Activated T-cell treated with anti-CD3 and anti-CD28 coated beads, Interleukin-2, amount 50 U/mL, for 48 hours (primary cell): Measurements from ENCODE around the gene USP4.
"Not testable (repeated sequence)": the region's sequence is repeated elsewhere in the genome, so short reads cannot be mapped to it uniquely, and the experiment has no call there.

Source experiments
- DNase-seq, 2 experiments: peaks; one replicate each; pipeline ENCODE4 v3.0.0-alpha.2; 2020

USP4 gene

GRCh38 chr3:49339941-49340800, at the start of gene USP4:
Gene USP4 (minus strand): TSS chr3:49340053. CDS start chr3:49340024, 29 bp downstream.
- DNase-seq = peak; percentile 93 to 96

GRCh38 chr3:49389297-49389696, 49.4 kb upstream of the USP4 start:
- DNase-seq = no peak

DNA sequence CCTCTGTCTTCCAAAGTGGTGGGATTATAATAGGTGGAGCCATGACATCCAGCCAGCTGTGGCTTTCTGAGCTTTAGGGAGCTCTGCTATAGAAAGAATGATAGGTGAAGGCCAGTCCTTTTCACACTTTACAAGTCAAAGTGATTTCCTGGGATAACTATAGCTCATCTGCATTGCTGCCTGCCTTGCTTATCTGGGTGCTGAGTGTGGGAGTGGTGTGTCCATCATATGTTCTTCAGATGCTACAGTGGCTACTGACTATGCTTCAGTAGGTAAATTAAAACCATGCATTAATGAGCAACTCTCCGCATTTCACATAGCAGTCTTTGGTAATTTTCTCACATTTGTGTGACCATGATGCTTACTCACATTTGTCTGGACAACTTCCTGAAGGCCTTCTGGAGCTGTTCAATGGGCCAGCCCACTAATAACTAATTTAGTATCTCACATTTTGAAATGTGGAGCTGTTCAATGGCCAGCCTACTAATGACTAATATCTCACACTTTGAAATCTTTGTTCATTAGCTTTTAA, 48.5 kb upstream of the USP4 start:
- no peak for DNase-seq

DNA sequence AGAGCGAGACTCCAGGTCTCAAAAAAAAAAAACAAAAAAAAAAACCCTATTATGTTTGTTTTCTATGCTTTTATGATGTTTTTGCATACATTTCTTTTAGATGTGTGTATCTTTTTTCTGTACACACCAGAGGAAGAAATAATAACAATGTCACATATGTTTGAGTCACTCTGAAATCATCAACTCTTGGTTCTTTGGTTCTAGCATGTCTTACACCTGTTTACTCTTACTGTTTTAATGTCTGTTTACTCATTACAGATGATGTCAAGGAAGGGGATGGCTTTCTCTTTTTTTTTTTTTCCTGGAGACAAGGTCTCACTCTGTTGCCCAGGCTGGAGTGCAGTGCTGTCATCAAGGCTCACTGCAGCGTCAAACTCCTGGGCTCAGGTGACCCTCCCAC, 47.9 kb upstream of the USP4 start:
- DNase-seq = no peak

GRCh38 chr3:49386056-49386756, 46.4 kb upstream of the USP4 start:
- no peak for DNase-seq

GRCh38 chr3:49385617-49386016, 45.8 kb upstream of the USP4 start:
- DNase-seq = no peak

DNA sequence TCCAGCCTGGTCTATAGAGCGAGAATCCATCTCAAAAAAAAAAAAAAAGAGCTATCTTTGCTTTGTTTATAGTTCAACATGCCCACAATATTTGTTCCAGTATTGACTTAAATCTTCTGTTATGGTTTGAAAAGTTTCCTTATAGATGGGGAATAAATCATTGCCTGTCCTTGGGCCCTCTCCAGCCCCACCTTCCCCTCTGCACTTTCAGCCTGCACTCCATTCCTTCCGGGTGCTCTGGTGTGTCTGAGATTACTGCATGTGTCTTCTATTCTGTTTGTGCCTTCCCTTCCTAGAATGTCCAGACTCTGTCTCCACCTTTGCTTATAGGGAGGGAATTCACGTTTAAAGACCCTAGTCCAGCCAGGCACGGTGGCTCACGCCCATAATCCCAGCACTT, 43.5 kb upstream of the USP4 start:
- no peak for DNase-seq

DNA sequence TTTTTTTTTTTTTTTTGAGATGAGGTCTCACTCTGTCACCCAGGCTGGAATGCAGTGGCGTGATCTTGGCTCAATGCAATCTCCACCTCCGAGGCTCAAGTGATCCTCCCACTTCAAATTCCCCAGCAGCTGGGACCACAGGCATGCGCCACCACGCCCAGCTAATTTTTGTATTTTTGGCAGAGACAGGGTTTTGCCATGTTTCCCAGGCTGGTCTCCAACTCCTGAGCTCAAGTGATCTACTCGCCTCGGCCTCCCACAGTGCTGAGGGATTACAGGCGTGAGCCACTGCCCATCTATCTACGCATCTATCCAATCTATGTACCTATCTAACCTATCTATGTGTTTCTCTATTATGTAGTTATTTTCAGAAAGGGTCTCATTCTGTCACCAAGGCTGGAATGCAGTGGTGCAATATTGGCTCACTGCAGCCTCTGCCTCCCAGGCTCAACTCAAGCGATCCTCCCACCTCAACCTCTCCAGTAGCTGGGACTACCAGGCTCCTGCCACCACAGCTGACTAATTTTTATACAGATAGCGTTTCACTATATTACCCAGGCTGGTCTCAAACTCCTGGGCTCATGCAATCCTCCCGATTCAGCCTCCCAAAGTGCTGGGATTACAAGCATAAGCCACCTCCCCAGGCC, 38.5 kb upstream of the USP4 start:
- no peak for DNase-seq

- DNase-seq = peak; percentile 61 to 71
Measured at GRCh38 chr3:49377483-49377882, 37.6 kb upstream of the USP4 start.

- no peak for DNase-seq
Measured at GRCh38 chr3:49371946-49372345, 32.1 kb upstream of the USP4 start.

GRCh38 chr3:49370585-49371290, 30.9 kb upstream of the USP4 start:
- DNase-seq = no peak

DNA sequence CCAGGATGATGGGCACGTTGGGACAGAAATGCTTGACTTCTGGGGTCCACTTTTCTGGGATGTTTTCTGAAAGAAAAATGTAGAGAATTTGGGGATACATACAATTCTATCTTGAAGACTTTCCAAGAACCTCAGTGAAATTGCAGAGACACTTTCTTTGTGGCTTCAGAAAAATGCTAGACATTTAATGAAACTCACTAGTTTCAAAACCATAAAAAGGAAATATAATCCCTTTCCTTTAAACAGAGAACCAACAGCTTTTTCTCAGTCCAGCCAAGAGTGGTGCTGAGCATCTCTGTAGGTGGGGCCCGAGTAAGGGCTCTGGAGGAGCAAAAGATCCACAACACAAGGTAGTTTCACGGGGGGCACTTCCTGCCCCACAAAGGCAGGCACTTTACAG, 22.7 kb upstream of the USP4 start:
- no peak for DNase-seq

- no peak for DNase-seq
Measured at GRCh38 chr3:49359623-49360022, 19.8 kb upstream of the USP4 start.

DNA sequence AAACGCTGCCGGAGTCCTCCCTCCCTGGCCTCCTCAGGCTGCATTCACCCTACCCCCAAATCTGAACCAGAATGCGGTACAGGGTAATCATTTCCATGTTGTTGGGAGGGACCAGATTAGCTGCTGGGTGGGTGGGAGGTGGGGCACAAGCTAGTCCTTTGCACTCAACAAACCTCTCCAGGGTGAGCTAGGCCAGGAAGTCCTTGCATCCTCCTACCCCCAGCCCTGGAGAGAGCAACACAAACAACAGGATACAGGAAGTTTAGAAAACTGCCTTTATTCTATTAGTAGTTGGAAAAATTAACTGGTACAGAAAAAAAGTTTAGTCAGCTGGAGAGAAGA, 19.0 kb upstream of the USP4 start:
- no peak for DNase-seq

GRCh38 chr3:49358217-49358883, 18.5 kb upstream of the USP4 start, which contains the start of gene GPX1:
Gene GPX1 (minus strand): TSS chr3:49358353. CDS start chr3:49358278, 75 bp downstream.
- DNase-seq = peak; percentile 92

- peak; percentile 64 to 70 for DNase-seq
Measured at GRCh38 chr3:49357443-49358216, 17.8 kb upstream of the USP4 start.

DNA sequence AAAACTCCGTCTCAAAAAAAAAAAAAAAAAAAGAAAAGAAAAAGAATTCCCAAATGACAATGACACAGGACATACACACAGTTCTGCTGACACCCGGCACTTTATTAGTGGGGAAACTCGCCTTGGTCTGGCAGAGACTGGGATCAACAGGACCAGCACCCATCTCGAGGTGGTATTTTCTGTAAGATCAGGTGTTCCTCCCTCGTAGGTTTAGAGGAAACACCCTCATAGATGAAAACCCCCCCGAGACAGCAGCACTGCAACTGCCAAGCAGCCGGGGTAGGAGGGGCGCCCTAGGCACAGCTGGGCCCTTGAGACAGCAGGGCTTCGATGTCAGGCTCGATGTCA, 17.2 kb upstream of the USP4 start:
- not testable (repeated sequence) for DNase-seq

GRCh38 chr3:49352890-49353421, 13.1 kb upstream of the USP4 start:
- DNase-seq = no peak

GRCh38 chr3:49352281-49352680, 12.4 kb upstream of the USP4 start:
- no peak for DNase-seq

GRCh38 chr3:49351521-49352011, 11.7 kb upstream of the USP4 start:
- no peak for DNase-seq
